NCI-H226 (cell line): ENCODE measurements around the gene PLCB1.

ENCODE experiments used
- DNase-seq: peaks from one replicate; pipeline ENCODE4 v3.0.0-alpha.2; 2015

PLCB1 gene

GRCh38 chr20:8524101-8525016, 392.3 kb downstream of the PLCB1 start:
- DNase-seq, result no peak

GRCh38 chr20:8525017-8525343, 392.9 kb downstream of the PLCB1 start:
- DNase-seq, result no peak

GRCh38 chr20:8526610-8527009, 394.5 kb downstream of the PLCB1 start:
- no peak for DNase-seq

- peak; percentile 10 for DNase-seq
Measured at GRCh38 chr20:8527998-8528723, 396.1 kb downstream of the PLCB1 start.

GRCh38 chr20:8530022-8530421, 398.0 kb downstream of the PLCB1 start:
- no peak for DNase-seq

GRCh38 chr20:8532169-8532568, 400.1 kb downstream of the PLCB1 start:
- no peak for DNase-seq

GRCh38 chr20:8534368-8535160, 402.5 kb downstream of the PLCB1 start:
- no peak for DNase-seq

GRCh38 chr20:8535403-8536261, 403.6 kb downstream of the PLCB1 start:
- DNase-seq, result no peak

- DNase-seq, result no peak
Measured at GRCh38 chr20:8536262-8536618, 404.2 kb downstream of the PLCB1 start.

GRCh38 chr20:8540466-8540865, 408.4 kb downstream of the PLCB1 start:
- no peak for DNase-seq

- no peak for DNase-seq
Measured at GRCh38 chr20:8542110-8542486, 410.0 kb downstream of the PLCB1 start.

- DNase-seq, result no peak
Measured at GRCh38 chr20:8545212-8545611, 413.1 kb downstream of the PLCB1 start.

- DNase-seq, result no peak
Measured at GRCh38 chr20:8547035-8547650, 415.1 kb downstream of the PLCB1 start.

GRCh38 chr20:8547968-8548588, 416.0 kb downstream of the PLCB1 start:
- DNase-seq, result no peak

- DNase-seq, result no peak
Measured at GRCh38 chr20:8549192-8549591, 417.1 kb downstream of the PLCB1 start.

GRCh38 chr20:8557711-8558110, 425.6 kb downstream of the PLCB1 start:
- DNase-seq, result no peak

GRCh38 chr20:8562356-8562755, 430.3 kb downstream of the PLCB1 start:
- no peak for DNase-seq

GRCh38 chr20:8568075-8568474, 436.0 kb downstream of the PLCB1 start:
- DNase-seq, result no peak

- no peak for DNase-seq
Measured at GRCh38 chr20:8569766-8570165, 437.7 kb downstream of the PLCB1 start.

GRCh38 chr20:8571611-8572010, 439.5 kb downstream of the PLCB1 start:
- DNase-seq, result no peak

GRCh38 chr20:8573686-8574085, 441.6 kb downstream of the PLCB1 start:
- no peak for DNase-seq

GRCh38 chr20:8575114-8575513, 443.0 kb downstream of the PLCB1 start:
- DNase-seq, result no peak
